GM12878 (cell line): ENCODE results near the gene HOXD9. TPM values are rescaled to one million over a fixed set of nuclear protein-coding genes. Genes with fewer than 3 reads are reported as not detected.

ENCODE experiments used
- ATAC-seq: fragments of 200-7000 bp; cut with Tn5 transposase; 3 replicates; pipeline ENCODE4 v1.9.1; 2020; ENCODE audit warnings: mild to moderate bottlenecking, moderate library complexity
- BruUV-seq: library from RNA; stranded (reverse); fragments of 400-500 nt; replicated peaks from 2 replicates; lab custom pipeline; 2021; lab: Mats Ljungman, UMichigan
- CTCF ChIA-PET: fragments of 300-600 bp; sonication (Branson Sonifier 250); formaldehyde crosslinking; extraction: SDS; loops from one replicate; lab custom pipeline; 2021; ENCODE audit warnings: inconsistent platforms; lab: Yijun Ruan, JAX
- POLR2A ChIA-PET: fragments of 350-600 bp; formaldehyde crosslinking; extraction: SDS; loops from one replicate; lab custom pipeline; 2021; ENCODE audit warnings: inconsistent platforms; lab: Charles Lee
- RAD21 ChIA-PET: fragments of 300-600 bp; sonication (Branson Sonifier 250); formaldehyde crosslinking; loops from one replicate; lab custom pipeline; 2023; ENCODE audit warnings: antibody characterized with exemption; ENCODE audit not compliant: unreplicated experiment; lab: Charles Lee
- SMC1A ChIA-PET: fragments of 300-600 bp; sonication (Branson Sonifier 250); formaldehyde crosslinking; loops from one replicate; lab custom pipeline; 2023; ENCODE audit not compliant: unreplicated experiment, uncharacterized antibody; lab: Charles Lee
- DNase-seq: peaks from one replicate; pipeline ENCODE4 v3.0.0-alpha.2; 2011; ENCODE audit warnings: low read depth, low spot score
- FAIRE-seq: peaks from 3 replicates; lab custom pipeline; 2011; peaks lifted over from hg19 to GRCh38; lab: Jason Lieb, UNC
- H2AFZ ChIP-seq: 2 replicates; pipeline ENCODE4 v1.6.0; 2011; ENCODE audit warnings: low read depth, low read length, control low read depth; ENCODE audit not compliant: control insufficient read depth
- H3K27ac ChIP-seq: 2 replicates; pipeline ENCODE4 v1.5.1; 2011; ENCODE audit warnings: control low read depth; ENCODE audit not compliant: control insufficient read depth, insufficient read depth
- H3K27me3 ChIP-seq, 2 experiments: replicated peaks in 1 of 2; 2 replicates each; pipeline versions ENCODE4 v1.6.0 to v1.6.1; 2011; ENCODE audit warnings: low read length in 1 of 2; ENCODE audit not compliant: control insufficient read depth in 2 of 2, insufficient read depth in 2 of 2
- H3K36me3 ChIP-seq, 2 experiments: 2 replicates each; pipeline ENCODE4 v1.5.1; 2011; ENCODE audit warnings: low read length in 1 of 2; ENCODE audit not compliant: control insufficient read depth in 2 of 2, insufficient read depth in 2 of 2
- H3K4me1 ChIP-seq: 2 replicates; pipeline ENCODE4 v1.6.1; 2011; ENCODE audit warnings: mild to moderate bottlenecking, low read length, moderate library complexity, mixed read lengths; ENCODE audit not compliant: control insufficient read depth, insufficient read depth
- H3K4me2 ChIP-seq: 2 replicates; pipeline ENCODE4 v1.6.0; 2011; ENCODE audit warnings: control low read depth; ENCODE audit not compliant: control insufficient read depth, insufficient read depth
- H3K4me3 ChIP-seq: fragments of 200-600 bp; sonication (generic); 2 replicates; pipeline ENCODE4 v1.5.1; 2016
- H3K79me2 ChIP-seq: 2 replicates; pipeline ENCODE4 v1.6.0; 2011; ENCODE audit warnings: low read length; ENCODE audit not compliant: control insufficient read depth, insufficient read depth
- H3K9ac ChIP-seq: 2 replicates; pipeline ENCODE4 v1.8.0; 2011; ENCODE audit warnings: low read length, control low read depth, mixed read lengths; ENCODE audit not compliant: control insufficient read depth, insufficient read depth
- H3K9me3 ChIP-seq: replicated peaks from 3 replicates; pipeline ENCODE4 v1.5.1; 2011; ENCODE audit warnings: mild to moderate bottlenecking, low read length; ENCODE audit not compliant: control insufficient read depth, insufficient read depth
- H4K20me1 ChIP-seq: 2 replicates; pipeline ENCODE4 v1.6.0; 2011; ENCODE audit not compliant: control insufficient read depth, insufficient read depth
- CHD1 ChIP-seq: IDR thresholded peaks from 2 replicates; pipeline ENCODE4 v1.6.1; 2012; ENCODE audit warnings: low read depth, low read length, improper control_type of control experiment
- CHD4 ChIP-seq: fragments of 200-600 bp; sonication (generic); IDR thresholded peaks from 2 replicates; pipeline ENCODE4 v1.6.1; 2016; ENCODE audit warnings: mild to moderate bottlenecking
- IRF4 ChIP-seq: IDR thresholded peaks from 2 replicates; pipeline ENCODE4 v1.6.1; 2011; ENCODE audit warnings: low read depth, low read length
- NBN ChIP-seq: fragments of 450-650 bp; IDR thresholded peaks from 2 replicates; pipeline ENCODE4 v1.6.1; 2016
- NFXL1 ChIP-seq: fragments of 450-650 bp; IDR thresholded peaks from 2 replicates; pipeline ENCODE4 v1.6.1; 2017; ENCODE audit warnings: antibody characterized with exemption, mild to moderate bottlenecking, borderline replicate concordance
- NR2F1 ChIP-seq: fragments of 450-650 bp; conservative IDR thresholded peaks from 2 replicates; pipeline ENCODE4 v1.6.1; 2017; ENCODE audit warnings: mild to moderate bottlenecking
- TCF12 ChIP-seq: IDR thresholded peaks from 2 replicates; pipeline ENCODE4 v1.6.1; 2011; ENCODE audit warnings: low read depth, mild to moderate bottlenecking, low read length
- ZNF384 ChIP-seq: IDR thresholded peaks from 2 replicates; pipeline ENCODE4 v1.6.1; 2012; ENCODE audit warnings: low read depth, mild to moderate bottlenecking, low read length, improper control_type of control experiment, borderline replicate concordance
- ZZZ3 ChIP-seq: IDR thresholded peaks from 2 replicates; pipeline ENCODE4 v1.6.1; 2011; ENCODE audit warnings: low read depth; ENCODE audit not compliant: control insufficient read depth, insufficient read length
- WGBS: methylation state at CpG from one replicate; pipeline ENCODE4 v1.1.6; 2016; ENCODE audit warnings: low lambda C conversion rate; ENCODE audit not compliant: insufficient replicate concordance, insufficient coverage; ENCODE audit errors: missing lambda C conversion rate; 5-methylcytosine and 5-hydroxymethylcytosine counted together
- in situ Hi-C: fragments of 300-500 bp; cut with MboI; formaldehyde crosslinking; loops from 9 replicates; pipeline ENCODE4 v1.14.3; 2018; ENCODE audit warnings: mixed read lengths
- intact Hi-C: fragments of 100-400 bp; cut with micrococcal nuclease; formaldehyde crosslinking; loops from one replicate; pipeline ENCODE4 v1.14.2; 2022; ENCODE audit not compliant: unreplicated experiment
- polyA plus RNA-seq, 11 experiments: library from polyadenylated mRNA; depleted of rRNA in 4 of 11; unstranded in 6 of 11; stranded (reverse) in 5 of 11; fragments of >200 nt; fragmentation: Nextera tagmentation in 4 of 11; fragmentation: Illumina TruSeq in 1 of 11; extraction: Ambion mirVana in 4 of 11; extraction: Trizol in 1 of 11; gene quantifications; 1 replicate in 1 of 11; 2 replicates in 10 of 11; pipeline versions ENCODE4 v1.2.1 to v1.2.3, GENCODE V29; 2011 to 2016; ENCODE audit warnings: inconsistent platforms in 2 of 11, missing spikeins in 2 of 11, low read depth in 1 of 11
- total RNA-seq, 4 experiments: library from RNA; depleted of rRNA in 3 of 4; stranded (reverse); fragments of >200 nt in 3 of 4; fragmentation: Illumina TruSeq in 1 of 4; extraction: Trizol in 1 of 4; gene quantifications; 2 replicates each; pipeline versions ENCODE4 v1.2.1 to v1.2.3, GENCODE V29; 2013 to 2021
- TF ChIP-seq, protein P1 (sequence below): IDR thresholded peaks from 2 replicates; pipeline ENCODE4 v1.6.1; 2012; ENCODE audit warnings: low read depth, low read length, improper control_type of control experiment
- TF ChIP-seq, protein P2 (sequence below): fragments of 450-650 bp; IDR thresholded peaks from 2 replicates; pipeline ENCODE4 v1.6.1; 2017; ENCODE audit warnings: mild to moderate bottlenecking, moderate library complexity

Gene HOXD9
- total and polyA plus RNA-seq, 10 of the 15 experiments (the other 5 are each of a cell fraction or from before 2014, with no cell fraction given), result not detected

DNA sequence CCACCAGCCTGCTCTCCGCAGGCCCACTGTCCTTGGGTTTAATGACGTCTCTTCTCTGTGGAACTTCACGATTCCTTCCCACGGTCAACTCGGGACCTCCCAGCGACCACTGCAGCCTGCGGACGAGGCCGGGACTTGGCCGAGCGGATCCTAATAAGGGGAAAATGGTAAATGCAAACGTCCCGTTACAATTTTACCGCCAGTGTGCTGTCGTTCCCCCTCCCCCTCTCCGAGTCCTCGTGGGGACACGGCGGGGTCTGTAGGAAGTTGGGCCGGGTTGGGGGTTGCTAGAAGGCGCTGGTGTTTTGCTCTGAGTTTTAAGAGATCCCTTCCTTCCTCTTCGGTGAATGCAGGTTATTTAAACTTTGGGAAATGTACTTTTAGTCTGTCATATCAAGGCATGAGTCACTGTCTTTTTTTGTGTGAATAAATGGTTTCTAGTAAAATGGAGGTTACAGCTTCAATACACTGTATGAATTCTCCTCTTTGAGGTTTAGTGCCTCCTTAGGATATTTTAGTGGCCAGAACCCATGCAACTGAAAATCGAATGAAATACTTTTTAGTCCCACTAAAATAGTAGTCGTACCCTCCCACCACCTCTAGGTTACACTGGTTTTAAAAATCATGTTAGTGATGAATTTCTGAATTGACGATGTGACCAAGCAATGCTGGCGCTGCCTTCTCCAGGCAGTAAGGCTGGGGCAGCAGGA, 13.2 kb upstream of the HOXD9 start:
- Histone ChIP-seq H4K20me1 (no peaks in the 10 kb centered on the region), H3K27me3 (peaks cover 14 to 47% of the 10 kb centered on the region in 2 experiments), H3K9ac (no peak overlapping the region), H3K79me2 (no peaks in the 10 kb centered on the region), H3K4me3 (no peak overlapping the region), H2AFZ (no peak overlapping the region), H3K4me1 (no peaks in the 10 kb centered on the region), H3K4me2 (no peak overlapping the region), H3K36me3 (no peaks in the 10 kb centered on the region), H3K9me3 (peaks cover 3% of the 10 kb centered on the region; the same call in 1 of the 3 replicates), H3K27ac (no peak overlapping the region)
- ChIA-PET SMC1A (interaction anchor here (2.0 kb wide), 1 partner anchor 17 kb away, joined by 7 read pairs; no protein-coding TSS in a partner anchor), POLR2A (no interaction called here), RAD21 (interaction anchor here (1.1 kb wide), 1 partner anchor 346 kb away, joined by 3 read pairs; no protein-coding TSS in a partner anchor), CTCF (interaction anchor here (2.3 to 2.5 kb wide), 3 partner anchors 11 to 1039 kb away, joined by 9 to 12 read pairs (median 12); no protein-coding TSS in a partner anchor)
- no peak for DNase-seq
- WGBS, result 16% methylated on average over 25 of the region's 26 CpGs
- no TSS peak for BruUV-seq
- in situ Hi-C loops, result no loop called here
- no peak for ATAC-seq
- intact Hi-C loops, result no loop called here
- FAIRE-seq, result no peak
- TF ChIP-seq CHD1, result no peak
- no peak for TF ChIP-seq CHD4
- TF ChIP-seq, protein P1, sequence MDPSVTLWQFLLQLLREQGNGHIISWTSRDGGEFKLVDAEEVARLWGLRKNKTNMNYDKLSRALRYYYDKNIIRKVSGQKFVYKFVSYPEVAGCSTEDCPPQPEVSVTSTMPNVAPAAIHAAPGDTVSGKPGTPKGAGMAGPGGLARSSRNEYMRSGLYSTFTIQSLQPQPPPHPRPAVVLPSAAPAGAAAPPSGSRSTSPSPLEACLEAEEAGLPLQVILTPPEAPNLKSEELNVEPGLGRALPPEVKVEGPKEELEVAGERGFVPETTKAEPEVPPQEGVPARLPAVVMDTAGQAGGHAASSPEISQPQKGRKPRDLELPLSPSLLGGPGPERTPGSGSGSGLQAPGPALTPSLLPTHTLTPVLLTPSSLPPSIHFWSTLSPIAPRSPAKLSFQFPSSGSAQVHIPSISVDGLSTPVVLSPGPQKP, result no peak
- no peak for TF ChIP-seq ZZZ3
- TF ChIP-seq IRF4, result no peak
- TF ChIP-seq NR2F1, result no peak
- TF ChIP-seq ZNF384, result no peak
- TF ChIP-seq TCF12, result no peak
- TF ChIP-seq, protein P2, sequence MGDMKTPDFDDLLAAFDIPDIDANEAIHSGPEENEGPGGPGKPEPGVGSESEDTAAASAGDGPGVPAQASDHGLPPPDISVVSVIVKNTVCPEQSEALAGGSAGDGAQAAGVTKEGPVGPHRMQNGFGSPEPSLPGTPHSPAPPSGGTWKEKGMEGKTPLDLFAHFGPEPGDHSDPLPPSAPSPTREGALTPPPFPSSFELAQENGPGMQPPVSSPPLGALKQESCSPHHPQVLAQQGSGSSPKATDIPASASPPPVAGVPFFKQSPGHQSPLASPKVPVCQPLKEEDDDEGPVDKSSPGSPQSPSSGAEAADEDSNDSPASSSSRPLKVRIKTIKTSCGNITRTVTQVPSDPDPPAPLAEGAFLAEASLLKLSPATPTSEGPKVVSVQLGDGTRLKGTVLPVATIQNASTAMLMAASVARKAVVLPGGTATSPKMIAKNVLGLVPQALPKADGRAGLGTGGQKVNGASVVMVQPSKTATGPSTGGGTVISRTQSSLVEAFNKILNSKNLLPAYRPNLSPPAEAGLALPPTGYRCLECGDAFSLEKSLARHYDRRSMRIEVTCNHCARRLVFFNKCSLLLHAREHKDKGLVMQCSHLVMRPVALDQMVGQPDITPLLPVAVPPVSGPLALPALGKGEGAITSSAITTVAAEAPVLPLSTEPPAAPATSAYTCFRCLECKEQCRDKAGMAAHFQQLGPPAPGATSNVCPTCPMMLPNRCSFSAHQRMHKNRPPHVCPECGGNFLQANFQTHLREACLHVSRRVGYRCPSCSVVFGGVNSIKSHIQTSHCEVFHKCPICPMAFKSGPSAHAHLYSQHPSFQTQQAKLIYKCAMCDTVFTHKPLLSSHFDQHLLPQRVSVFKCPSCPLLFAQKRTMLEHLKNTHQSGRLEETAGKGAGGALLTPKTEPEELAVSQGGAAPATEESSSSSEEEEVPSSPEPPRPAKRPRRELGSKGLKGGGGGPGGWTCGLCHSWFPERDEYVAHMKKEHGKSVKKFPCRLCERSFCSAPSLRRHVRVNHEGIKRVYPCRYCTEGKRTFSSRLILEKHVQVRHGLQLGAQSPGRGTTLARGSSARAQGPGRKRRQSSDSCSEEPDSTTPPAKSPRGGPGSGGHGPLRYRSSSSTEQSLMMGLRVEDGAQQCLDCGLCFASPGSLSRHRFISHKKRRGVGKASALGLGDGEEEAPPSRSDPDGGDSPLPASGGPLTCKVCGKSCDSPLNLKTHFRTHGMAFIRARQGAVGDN, result no peak
- TF ChIP-seq NFXL1, result no peak
- no peak for TF ChIP-seq NBN
